EH (cell line): ENCODE data around the gene FKRP.
A peak's percentile ranks its signal among the peaks of the same experiment; 100 is the strongest.
"Not testable (repeated sequence)": the region's sequence is repeated elsewhere in the genome, so short reads cannot be mapped to it uniquely, and the experiment has no call there.

Source experiments
- DNase-seq: peaks from one replicate; pipeline ENCODE4 v3.0.0-alpha.2; 2015; ENCODE audit warnings: low read depth

FKRP gene

GRCh38 chr19:46745521-46746280, at the start of gene FKRP:
Gene FKRP (plus strand): TSS chr19:46746057. CDS start chr19:46755451, 9,394 bp downstream.
- peak; percentile 35 for DNase-seq

GRCh38 chr19:46696866-46697203, 49.0 kb upstream of the FKRP start:
- no peak for DNase-seq

- peak; percentile 76 for DNase-seq
Measured at GRCh38 chr19:46697204-46697960, 48.5 kb upstream of the FKRP start.

GRCh38 chr19:46698395-46699321, 47.2 kb upstream of the FKRP start:
- no peak for DNase-seq

GRCh38 chr19:46700704-46701103, 45.2 kb upstream of the FKRP start:
- no peak for DNase-seq

- peak; percentile 60 for DNase-seq
Measured at GRCh38 chr19:46704379-46705076, 41.3 kb upstream of the FKRP start.

- DNase-seq, result no peak
Measured at GRCh38 chr19:46710687-46711086, 35.2 kb upstream of the FKRP start.

GRCh38 chr19:46712768-46713338, 33.0 kb upstream of the FKRP start:
- not testable (repeated sequence) for DNase-seq

GRCh38 chr19:46713781-46714443, 31.9 kb upstream of the FKRP start:
- peak; percentile 86 for DNase-seq

- no peak for DNase-seq
Measured at GRCh38 chr19:46714444-46715106, 31.3 kb upstream of the FKRP start.

GRCh38 chr19:46715620-46715974, 30.3 kb upstream of the FKRP start:
- DNase-seq, result no peak

- peak; percentile 39 for DNase-seq
Measured at GRCh38 chr19:46715975-46716671, 29.7 kb upstream of the FKRP start.

- DNase-seq, result no peak
Measured at GRCh38 chr19:46716672-46717033, 29.2 kb upstream of the FKRP start.

GRCh38 chr19:46717034-46717715, 28.7 kb upstream of the FKRP start, which contains the start of gene PRKD2:
Gene PRKD2 (minus strand): TSS chr19:46717114. CDS start chr19:46716370, 744 bp downstream.
- peak; percentile 80 for DNase-seq

- no peak for DNase-seq
Measured at GRCh38 chr19:46717716-46718143, 28.1 kb upstream of the FKRP start.

- DNase-seq, result no peak
Measured at GRCh38 chr19:46718157-46718933, 27.5 kb upstream of the FKRP start.

- no peak for DNase-seq
Measured at GRCh38 chr19:46718934-46719622, 26.8 kb upstream of the FKRP start.
